OCI-LY1 (cell line): ENCODE results near the gene PGA3.

Experiments
- CTCF ChIP-seq: fragments of 200-600 bp; sonication (generic), shearing (Covaris generic); IDR thresholded peaks from 2 replicates; pipeline ENCODE4 v1.5.1; 2017; ENCODE audit warnings: mild to moderate bottlenecking, antibody characterized with exemption, low read length, moderate library complexity, mixed read lengths
- EZH2 ChIP-seq: fragments of 200-600 bp; sonication (generic), shearing (Covaris generic); IDR thresholded peaks from 2 replicates; pipeline ENCODE4 v1.8.0; 2017; ENCODE audit warnings: borderline replicate concordance, mixed run types, mild to moderate bottlenecking, antibody characterized with exemption, low read length, moderate library complexity, mixed read lengths

- no peak for TF ChIP-seq CTCF
- TF ChIP-seq EZH2 = no peak
Measured at GRCh38 chr11:61162092-61162941, 41.0 kb upstream of the PGA3 start.
